Mucosa of descending colon (tissue), 3 donors: ENCODE measurements around the gene MAPK8IP3. TPM values are rescaled to one million over a fixed set of nuclear protein-coding genes. Genes with fewer than 3 reads are reported as not detected.

Source experiments
- ATAC-seq: fragments of 200-7000 bp; cut with Tn5 transposase; one replicate; pipeline ENCODE4 v1.9.1; 2020; ENCODE audit warnings: mild to moderate bottlenecking, moderate library complexity
- DNase-seq, 3 donors: peaks; one replicate each; pipeline ENCODE4 v3.0.0-alpha.2; 2020
- H3K36me3 ChIP-seq: fragments of 200-600 bp; one replicate; pipeline ENCODE4 v1.8.0; 2021; ENCODE audit warnings: low read depth, mild to moderate bottlenecking
- H3K4me1 ChIP-seq: fragments of 200-600 bp; one replicate; pipeline ENCODE4 v1.8.0; 2021; ENCODE audit warnings: low read depth, mild to moderate bottlenecking
- H3K4me3 ChIP-seq: fragments of 200-600 bp; one replicate; pipeline ENCODE4 v1.8.0; 2021; ENCODE audit warnings: mild to moderate bottlenecking
- H3K9me3 ChIP-seq: fragments of 200-600 bp; one replicate; pipeline ENCODE4 v1.8.0; 2021; ENCODE audit warnings: mild to moderate bottlenecking
- CTCF ChIP-seq: fragments of 200-600 bp; IDR thresholded peaks from one replicate; pipeline ENCODE4 v1.8.0; 2022; ENCODE audit warnings: antibody characterized with exemption, mild to moderate bottlenecking
- intact Hi-C, 2 donors: fragments of 100-400 bp; cut with DNase I in 1 of 2; cut with micrococcal nuclease in 1 of 2; formaldehyde crosslinking; loops; one replicate each; pipeline versions ENCODE4 v1.11.0 to v1.11.1; 2022; cut with DNase I, micrococcal nuclease
- total RNA-seq, 3 donors: library from RNA; stranded (reverse); fragmentation: NEBNext Ultra II Directional in 2 of 3; extraction: Animal tissue kit (Norgen Biotek cat#: 25700) in 2 of 3; gene quantifications; one replicate each; pipeline versions ENCODE4 v1.2.1 to v1.2.4, GENCODE V29; 2021 to 2023
- donor health status: DM: no; HTN: no; CAD: no; lungs with moderate emphysema.
- donor health status: DM: no; HTN: no; CAD: no.
- donor health status: DM: no; HTN: yes; CAD: no.

Gene MAPK8IP3
- total RNA-seq, 3 donors from 2014 or later, result 76.2 to 82.5 (median 79.4) TPM

DNA sequence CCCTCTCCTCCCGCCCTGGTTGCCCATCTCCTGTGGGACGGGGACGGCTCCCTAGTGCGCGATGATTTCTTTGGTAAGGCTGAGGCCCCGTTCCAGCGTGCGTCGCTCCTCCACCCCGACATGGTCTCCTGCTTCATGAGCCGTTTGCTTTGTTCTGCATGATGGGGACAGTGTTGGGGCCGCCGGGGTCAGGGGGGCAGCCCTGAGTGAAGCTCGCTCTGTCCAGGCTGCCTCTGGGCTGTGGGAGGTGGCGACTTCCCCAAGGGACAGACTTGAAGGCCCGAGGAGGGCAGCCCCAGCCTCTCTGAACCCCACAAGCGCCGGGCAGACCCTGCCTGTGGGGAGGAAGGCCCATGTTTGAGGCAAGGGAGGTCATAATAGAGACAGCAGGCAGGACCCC, 52.9 kb downstream of the MAPK8IP3 start:
- H3K36me3 ChIP-seq, result no peaks in the 10 kb centered on the region
- no peak overlapping the region for H3K4me3 ChIP-seq
- peak in 1 of 3 donors; percentile 27 for DNase-seq
- intact Hi-C loops, result no loop called here
- ATAC-seq, result no peak
- H3K9me3 ChIP-seq, result no peaks in the 10 kb centered on the region
- TF ChIP-seq CTCF, result no peak
- peaks cover 20% of the 10 kb centered on the region for H3K4me1 ChIP-seq

- TF ChIP-seq CTCF, result no peak
- DNase-seq (peak in 1 of 3 donors; percentile 32), ATAC-seq (no peak)
- no peaks in the 10 kb centered on the region for H3K36me3 ChIP-seq
- H3K4me3 ChIP-seq, result no peak overlapping the region
- no peaks in the 10 kb centered on the region for H3K9me3 ChIP-seq
- intact Hi-C loops, result no loop called here
- peaks cover 20% of the 10 kb centered on the region for H3K4me1 ChIP-seq
These were observed 53.5 kb downstream of the MAPK8IP3 start for GRCh38 chr16:1759511-1759910.

GRCh38 chr16:1760911-1761310, 54.9 kb downstream of the MAPK8IP3 start:
- ATAC-seq (no peak), DNase-seq (no peak)
- intact Hi-C loops, result no loop called here
- H3K36me3 ChIP-seq, result no peaks in the 10 kb centered on the region
- TF ChIP-seq CTCF, result no peak
- no peaks in the 10 kb centered on the region for H3K9me3 ChIP-seq
- H3K4me1 ChIP-seq, result peaks cover 20% of the 10 kb centered on the region
- no peak overlapping the region for H3K4me3 ChIP-seq

GRCh38 chr16:1761751-1762150, 55.8 kb downstream of the MAPK8IP3 start:
- DNase-seq (no peak), ATAC-seq (no peak)
- H3K4me1 ChIP-seq, result peaks cover 17% of the 10 kb centered on the region
- intact Hi-C loops, result no loop called here
- no peak overlapping the region for H3K4me3 ChIP-seq
- H3K36me3 ChIP-seq, result no peaks in the 10 kb centered on the region
- no peak for TF ChIP-seq CTCF
- H3K9me3 ChIP-seq, result no peaks in the 10 kb centered on the region

- Histone ChIP-seq H3K4me1 (peaks cover 11% of the 10 kb centered on the region), H3K9me3 (no peaks in the 10 kb centered on the region), H3K36me3 (no peaks in the 10 kb centered on the region), H3K4me3 (no peak overlapping the region)
- no peak for TF ChIP-seq CTCF
- no peak for ATAC-seq
- intact Hi-C loops, result no loop called here
- no peak for DNase-seq
These were observed 56.3 kb downstream of the MAPK8IP3 start for GRCh38 chr16:1762196-1762878.
